Measurements from ENCODE around the gene FRMD4A.

FRMD4A gene

GRCh38 chr10:13681960-13682359 lies 648.8 kb downstream of the FRMD4A start:
- H3K36me3 ChIP-seq (replicated peaks) = peaks cover 78% of the 10 kb centered on the region
- no peak for TF ChIP-seq CTCF (IDR thresholded peaks at IDR 0.05; ENCODE audit: low read depth, low read length, missing control alignments)
- in situ Hi-C loops (cut with HindIII; ENCODE audit: low pct_ligation_motif_present, low sequenced_read_pairs) = no loop called here
- no peak overlapping the region for H3K4me3 ChIP-seq (ENCODE audit: low read depth, low read length)
- H3K27me3 ChIP-seq (replicated peaks) = no peaks in the 10 kb centered on the region
- no peak overlapping the region for H3K27ac ChIP-seq
- DNase-seq = no peak

GRCh38 chr10:13681528-13681927 lies 649.2 kb downstream of the FRMD4A start:
- Histone ChIP-seq H3K36me3 (replicated peaks) (peaks cover 78% of the 10 kb centered on the region), H3K4me3 (ENCODE audit: low read depth, low read length) (no peak overlapping the region), H3K27me3 (replicated peaks) (no peaks in the 10 kb centered on the region), H3K27ac (no peak overlapping the region)
- TF ChIP-seq CTCF (IDR thresholded peaks at IDR 0.05; ENCODE audit: low read depth, low read length, missing control alignments) = no peak
- in situ Hi-C loops (cut with HindIII; ENCODE audit: low pct_ligation_motif_present, low sequenced_read_pairs) = no loop called here
- DNase-seq = no peak

- Histone ChIP-seq H3K27me3 (replicated peaks) (no peaks in the 10 kb centered on the region), H3K4me3 (ENCODE audit: low read depth, low read length) (no peak overlapping the region), H3K36me3 (replicated peaks) (peaks cover 77% of the 10 kb centered on the region), H3K27ac (no peak overlapping the region)
- DNase-seq = no peak
- in situ Hi-C loops (cut with HindIII; ENCODE audit: low pct_ligation_motif_present, low sequenced_read_pairs) = no loop called here
- TF ChIP-seq CTCF (IDR thresholded peaks at IDR 0.05; ENCODE audit: low read depth, low read length, missing control alignments) = no peak
These were observed 649.6 kb downstream of the FRMD4A start for GRCh38 chr10:13681095-13681494.

GRCh38 chr10:13678101-13678843 lies 652.5 kb downstream of the FRMD4A start:
- no peak for TF ChIP-seq CTCF (IDR thresholded peaks at IDR 0.05; ENCODE audit: low read depth, low read length, missing control alignments)
- in situ Hi-C loops (cut with HindIII; ENCODE audit: low pct_ligation_motif_present, low sequenced_read_pairs) = no loop called here
- H3K27me3 ChIP-seq (replicated peaks) = no peaks in the 10 kb centered on the region
- DNase-seq = no peak
- no peak overlapping the region for H3K27ac ChIP-seq
- H3K4me3 ChIP-seq (ENCODE audit: low read depth, low read length) = no peak overlapping the region
- H3K36me3 ChIP-seq (replicated peaks) = peaks cover 76% of the 10 kb centered on the region

- TF ChIP-seq CTCF (IDR thresholded peaks at IDR 0.05; ENCODE audit: low read depth, low read length, missing control alignments) = no peak
- H3K36me3 ChIP-seq (replicated peaks) = peaks cover 87% of the 10 kb centered on the region
- DNase-seq = no peak
These were observed 655.8 kb downstream of the FRMD4A start for GRCh38 chr10:13674645-13675588.

More at GRCh38 chr10:13674645-13675588, 655.8 kb downstream of the FRMD4A start:
- in situ Hi-C loops (cut with HindIII; ENCODE audit: low pct_ligation_motif_present, low sequenced_read_pairs) = no loop called here
- no peaks in the 10 kb centered on the region for H3K27me3 ChIP-seq (replicated peaks)
- H3K4me3 ChIP-seq (ENCODE audit: low read depth, low read length) = no peak overlapping the region
- no peak overlapping the region for H3K27ac ChIP-seq

Data from brain microvascular endothelial cell (primary cell).